Sigmoid colon (tissue), 3 donors: ENCODE data around the gene RGS17.

Experiments
- CTCF ChIP-seq, 4 experiments: fragments of 450-650 bp in 3 of 4; fragments of 200-600 bp in 1 of 4; IDR thresholded peaks; one replicate each; pipeline ENCODE4 v1.5.1; 2016 to 2019; ENCODE audit warnings: antibody characterized with exemption in 4 of 4, mild to moderate bottlenecking in 3 of 4, moderate library complexity in 2 of 4
- POLR2A ChIP-seq, 2 donors: fragments of 450-650 bp; IDR thresholded peaks; one replicate each; pipeline ENCODE4 v1.6.1; 2016; ENCODE audit warnings: antibody characterized with exemption in 2 of 2, mild to moderate bottlenecking in 2 of 2, moderate library complexity in 2 of 2

- TF ChIP-seq CTCF (IDR thresholded peaks at IDR 0.05), result no peak
- no peak for TF ChIP-seq POLR2A (IDR thresholded peaks at IDR 0.05)
Measured at GRCh38 chr6:152982904-152983636, 148.0 kb downstream of the RGS17 start, which contains the start of gene FBXO5.
